Kidney capillary endothelial cell (primary cell): ENCODE results near the gene CFHR2.

Experiments used
- DNase-seq: peaks from one replicate; pipeline ENCODE4 v3.0.0-alpha.2; 2018; ENCODE audit warnings: low spot score

The CFHR2 gene

GRCh38 chr1:197003132-197003531 is 59.6 kb downstream of the CFHR2 start:
- no peak for DNase-seq

GRCh38 chr1:197008861-197009260 is 65.3 kb downstream of the CFHR2 start:
- no peak for DNase-seq
